Caco-2 (cell line): ENCODE data around the gene TGFBR2. TPM values are rescaled to one million over a fixed set of nuclear protein-coding genes. Genes with fewer than 3 reads are reported as not detected.

ENCODE experiments used
- BruUV-seq: library from RNA; stranded (reverse); fragments of 400-500 nt; replicated peaks from 2 replicates; lab custom pipeline; 2021; lab: Mats Ljungman, UMichigan
- CTCF ChIA-PET: fragments of 300-600 bp; sonication (Branson Sonifier 250); formaldehyde crosslinking; loops from one replicate; lab custom pipeline; 2022; ENCODE audit warnings: antibody characterized with exemption; lab: Charles Lee
- POLR2A ChIA-PET: fragments of 300-600 bp; sonication (Branson Sonifier 250); formaldehyde crosslinking; loops from one replicate; lab custom pipeline; 2022; ENCODE audit warnings: antibody characterized with exemption; lab: Charles Lee
- DNase-seq, 2 experiments: peaks; one replicate each; pipeline versions ENCODE4 v3.0.0 to v3.0.0-alpha.2; 2020 to 2022
- H3K27me3 ChIP-seq: replicated peaks from 2 replicates; pipeline ENCODE4 v1.6.0; 2011; ENCODE audit warnings: low read length; ENCODE audit not compliant: control insufficient read depth, insufficient read depth
- H3K36me3 ChIP-seq: 2 replicates; pipeline ENCODE4 v1.5.1; 2011; ENCODE audit warnings: low read length; ENCODE audit not compliant: control insufficient read depth, insufficient read depth
- H3K4me1 ChIP-seq: fragments of 250-450 bp; sonication (Bioruptor Pico); 2 replicates; pipeline ENCODE4 v1.5.1; 2020; ENCODE audit warnings: mild to moderate bottlenecking
- H3K4me3 ChIP-seq: 2 replicates; pipeline ENCODE4 v1.5.1; 2011; ENCODE audit warnings: low read depth, mild to moderate bottlenecking, control low read depth, low read length
- H3K9me3 ChIP-seq: fragments of 250-450 bp; sonication (Bioruptor Pico); 2 replicates; pipeline ENCODE4 v1.5.1; 2020; ENCODE audit warnings: mild to moderate bottlenecking, moderate library complexity
- H3K27ac Mint-ChIP-seq: one replicate; pipeline ENCODE4 v1.8.0; 2022; ENCODE audit warnings: mixed read lengths; ENCODE audit not compliant: unreplicated experiment
- H3K27me3 Mint-ChIP-seq: one replicate; pipeline ENCODE4 v1.8.0; 2022; ENCODE audit warnings: mixed read lengths; ENCODE audit not compliant: insufficient read depth, unreplicated experiment
- H3K36me3 Mint-ChIP-seq: one replicate; pipeline ENCODE4 v1.8.0; 2022; ENCODE audit warnings: mild to moderate bottlenecking, mixed read lengths; ENCODE audit not compliant: insufficient read depth, unreplicated experiment
- H3K4me1 Mint-ChIP-seq: one replicate; pipeline ENCODE4 v1.8.0; 2022; ENCODE audit warnings: low read depth, mixed read lengths; ENCODE audit not compliant: unreplicated experiment
- H3K4me3 Mint-ChIP-seq: one replicate; pipeline ENCODE4 v1.8.0; 2022; ENCODE audit warnings: mild to moderate bottlenecking, moderate library complexity, mixed read lengths; ENCODE audit not compliant: unreplicated experiment
- H3K9me3 Mint-ChIP-seq: one replicate; pipeline ENCODE4 v1.8.0; 2022; ENCODE audit warnings: mixed read lengths; ENCODE audit not compliant: unreplicated experiment
- CTCF ChIP-seq, 2 experiments: fragments of 200-600 bp in 1 of 2; IDR thresholded peaks; 1 replicate in 1 of 2; 2 replicates in 1 of 2; pipeline versions ENCODE4 v1.5.1 to v1.8.0; 2011 to 2022; ENCODE audit warnings: antibody characterized with exemption in 1 of 2, control low read depth in 1 of 2, inconsistent platforms in 1 of 2, low read depth in 1 of 2, low read length in 1 of 2, mild to moderate bottlenecking in 1 of 2, moderate library complexity in 1 of 2; ENCODE audit not compliant: insufficient read depth in 1 of 2, severe bottlenecking in 1 of 2, unreplicated experiment in 1 of 2
- intact Hi-C: fragments of 100-400 bp; cut with micrococcal nuclease; formaldehyde crosslinking; loops from one replicate; pipeline ENCODE4 v1.10.0; 2022; ENCODE audit not compliant: unreplicated experiment
- total RNA-seq: library from RNA; stranded (reverse); gene quantifications from 2 replicates; pipeline ENCODE4 v1.2.3, GENCODE V29; 2022

The TGFBR2 gene
- total RNA-seq, 1 experiment from 2014 or later, result 40.5 TPM

GRCh38 chr3:30695302-30696061 is 89.1 kb downstream of the TGFBR2 start:
- Mint-ChIP-seq H3K27me3 (no peaks in the 10 kb centered on the region), H3K9me3 (no peaks in the 10 kb centered on the region), H3K4me3 (no peak overlapping the region), H3K36me3 (peaks cover 89% of the 10 kb centered on the region), H3K4me1 (peaks cover 27% of the 10 kb centered on the region), H3K27ac (no peak overlapping the region)
- Histone ChIP-seq H3K27me3 (no peaks in the 10 kb centered on the region), H3K9me3 (no peaks in the 10 kb centered on the region), H3K4me3 (no peak overlapping the region), H3K36me3 (peaks cover 10% of the 10 kb centered on the region), H3K4me1 (peaks cover 17% of the 10 kb centered on the region)
- POLR2A ChIA-PET, result no interaction called here
- CTCF ChIA-PET, result interaction anchor here (0.5 kb wide), 1 partner anchor 556 kb away, joined by 3 read pairs; no protein-coding TSS in a partner anchor
- no TSS peak for BruUV-seq
- intact Hi-C loops, result loop anchor here (10.0 kb wide), 2 partner anchors 181 to 471 kb away; no protein-coding TSS in a partner anchor
- TF ChIP-seq CTCF (IDR thresholded peaks at IDR 0.05; ENCODE audit: insufficient read depth in 1 of 2, low read depth in 1 of 2, low read length in 1 of 2, severe bottlenecking in 1 of 2, unreplicated experiment in 1 of 2), result no peak
- no peak for DNase-seq

GRCh38 chr3:30696403-30696819 is 90.0 kb downstream of the TGFBR2 start:
- no peak overlapping the region for H3K27ac Mint-ChIP-seq
- peaks cover 7% of the 10 kb centered on the region for H3K9me3 Mint-ChIP-seq
- ChIA-PET POLR2A (no interaction called here), CTCF (interaction anchor here (0.5 kb wide), 1 partner anchor 557 kb away, joined by 3 read pairs; no protein-coding TSS in a partner anchor)
- H3K4me1 ChIP-seq, result peaks cover 16% of the 10 kb centered on the region
- H3K4me3 Mint-ChIP-seq, result no peak overlapping the region
- H3K36me3 Mint-ChIP-seq, result peaks cover 87% of the 10 kb centered on the region
- H3K27me3 ChIP-seq, result no peaks in the 10 kb centered on the region
- no peak overlapping the region for H3K4me3 ChIP-seq
- no peak for DNase-seq
- H3K27me3 Mint-ChIP-seq, result no peaks in the 10 kb centered on the region
- H3K36me3 ChIP-seq, result peaks cover 5% of the 10 kb centered on the region
- no peaks in the 10 kb centered on the region for H3K9me3 ChIP-seq
- no peak for TF ChIP-seq CTCF (IDR thresholded peaks at IDR 0.05; ENCODE audit: insufficient read depth in 1 of 2, low read depth in 1 of 2, low read length in 1 of 2, severe bottlenecking in 1 of 2, unreplicated experiment in 1 of 2)
- H3K4me1 Mint-ChIP-seq, result peaks cover 20% of the 10 kb centered on the region
- intact Hi-C loops, result loop anchor here (10.0 kb wide), 2 partner anchors 182 to 472 kb away; no protein-coding TSS in a partner anchor
- no TSS peak for BruUV-seq

GRCh38 chr3:30696896-30697295 is 90.5 kb downstream of the TGFBR2 start:
- Histone ChIP-seq H3K4me1 (peaks cover 15% of the 10 kb centered on the region), H3K36me3 (peaks cover 4% of the 10 kb centered on the region), H3K9me3 (no peaks in the 10 kb centered on the region), H3K27me3 (no peaks in the 10 kb centered on the region), H3K4me3 (no peak overlapping the region)
- Mint-ChIP-seq H3K9me3 (peaks cover 12% of the 10 kb centered on the region), H3K27me3 (no peaks in the 10 kb centered on the region), H3K4me3 (no peak overlapping the region), H3K27ac (no peak overlapping the region), H3K36me3 (peaks cover 82% of the 10 kb centered on the region), H3K4me1 (peaks cover 20% of the 10 kb centered on the region)
- TF ChIP-seq CTCF (IDR thresholded peaks at IDR 0.05; ENCODE audit: insufficient read depth in 1 of 2, low read depth in 1 of 2, low read length in 1 of 2, severe bottlenecking in 1 of 2, unreplicated experiment in 1 of 2), result no peak
- no peak for DNase-seq
- ChIA-PET POLR2A (no interaction called here), CTCF (no interaction called here)
- BruUV-seq, result no TSS peak
- intact Hi-C loops, result loop anchor here (10.0 kb wide), 2 partner anchors 182 to 472 kb away; no protein-coding TSS in a partner anchor
